NCI-H1930 (cell line): ENCODE measurements around the gene PI4K2B.
"Not testable (repeated sequence)": the region's sequence is repeated elsewhere in the genome, so short reads cannot be mapped to it uniquely, and the experiment has no call there.

ENCODE experiments used
- DNase-seq, 2 experiments: peaks; one replicate each; lab custom pipeline; 2025; lab: John Stamatoyannopoulos, UW

PI4K2B gene

DNA sequence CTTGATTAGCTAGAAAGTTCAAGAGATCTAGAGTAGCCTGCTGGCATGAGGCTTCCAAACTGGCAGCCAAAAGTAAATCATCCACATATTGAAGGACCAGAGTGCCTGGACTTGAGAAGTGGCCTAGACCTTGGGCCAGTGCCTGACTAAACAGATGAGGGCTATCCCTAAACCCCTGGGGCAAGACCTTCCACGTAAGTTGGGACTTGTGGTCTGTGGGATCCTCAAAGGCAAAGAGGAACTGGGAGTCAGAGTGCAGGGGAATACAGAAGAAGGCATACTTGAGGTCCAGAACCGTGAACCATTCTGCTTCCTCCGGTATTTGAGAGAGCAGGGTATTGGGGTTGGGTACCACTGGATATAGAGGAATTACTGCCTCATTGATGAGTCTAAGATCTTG lies 8.4 kb downstream of the PI4K2B start:
- DNase-seq, result not testable (repeated sequence)

DNA sequence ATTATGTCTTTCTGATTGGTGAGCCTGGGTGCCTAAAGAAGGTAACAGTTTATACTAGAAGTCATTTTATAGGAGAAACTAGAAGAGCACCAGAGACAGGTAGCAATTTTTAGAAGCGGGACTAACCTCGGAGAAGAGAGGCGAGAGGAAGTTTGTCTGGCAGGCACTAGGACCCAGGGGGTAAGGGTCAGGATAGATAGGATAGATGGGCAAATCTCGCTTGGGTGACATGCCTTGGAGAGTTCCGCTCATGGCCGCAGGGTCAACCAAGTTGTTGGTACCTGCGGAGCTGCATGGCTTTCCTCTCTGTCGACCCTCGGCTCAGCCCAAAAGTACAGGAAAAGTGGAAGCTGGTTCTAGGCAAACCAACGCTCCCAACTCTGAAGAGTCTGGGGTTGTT lies 11.3 kb downstream of the PI4K2B start:
- no peak for DNase-seq

- no peak for DNase-seq
These were observed 13.1 kb downstream of the PI4K2B start for GRCh38 chr4:25246680-25247611.

DNA sequence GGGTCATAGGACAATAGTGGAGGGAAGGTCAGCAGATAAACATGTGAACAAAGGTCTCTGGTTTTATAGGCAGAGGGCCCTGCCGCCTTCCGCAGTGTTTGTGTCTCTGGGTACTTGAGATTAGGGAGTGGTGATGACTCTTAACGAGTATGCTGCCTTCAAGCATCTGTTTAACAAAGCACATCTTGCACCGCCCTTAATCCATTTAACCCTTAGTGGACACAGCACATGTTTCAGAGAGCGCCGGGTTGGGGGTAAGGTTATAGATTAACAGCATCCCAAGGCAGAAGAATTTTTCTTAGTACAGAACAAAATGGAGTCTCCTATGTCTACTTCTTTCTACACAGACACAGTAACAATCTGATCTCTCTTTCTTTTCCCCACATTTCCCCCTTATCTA lies 15.0 kb downstream of the PI4K2B start:
- DNase-seq, result not testable (repeated sequence)

DNA sequence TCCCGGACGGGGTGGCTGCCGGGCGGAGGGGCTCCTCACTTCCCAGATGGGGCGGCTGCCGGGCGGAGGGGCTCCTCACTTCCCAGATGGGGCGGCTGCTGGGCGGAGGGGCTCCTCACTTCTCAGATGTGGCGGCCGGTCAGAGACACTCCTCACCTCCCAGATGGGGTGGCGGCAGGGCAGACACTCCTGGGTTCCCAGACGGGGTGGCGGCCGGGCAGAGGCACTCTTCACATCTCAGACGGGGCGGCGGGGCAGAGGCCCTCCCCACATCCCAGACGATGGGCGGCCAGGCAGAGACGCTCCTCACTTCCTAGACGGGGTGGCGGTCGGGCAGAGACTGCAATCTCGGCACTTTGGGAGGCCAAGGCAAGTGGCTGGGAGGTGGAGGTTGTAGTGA lies 15.7 kb downstream of the PI4K2B start:
- not testable (repeated sequence) for DNase-seq

DNA sequence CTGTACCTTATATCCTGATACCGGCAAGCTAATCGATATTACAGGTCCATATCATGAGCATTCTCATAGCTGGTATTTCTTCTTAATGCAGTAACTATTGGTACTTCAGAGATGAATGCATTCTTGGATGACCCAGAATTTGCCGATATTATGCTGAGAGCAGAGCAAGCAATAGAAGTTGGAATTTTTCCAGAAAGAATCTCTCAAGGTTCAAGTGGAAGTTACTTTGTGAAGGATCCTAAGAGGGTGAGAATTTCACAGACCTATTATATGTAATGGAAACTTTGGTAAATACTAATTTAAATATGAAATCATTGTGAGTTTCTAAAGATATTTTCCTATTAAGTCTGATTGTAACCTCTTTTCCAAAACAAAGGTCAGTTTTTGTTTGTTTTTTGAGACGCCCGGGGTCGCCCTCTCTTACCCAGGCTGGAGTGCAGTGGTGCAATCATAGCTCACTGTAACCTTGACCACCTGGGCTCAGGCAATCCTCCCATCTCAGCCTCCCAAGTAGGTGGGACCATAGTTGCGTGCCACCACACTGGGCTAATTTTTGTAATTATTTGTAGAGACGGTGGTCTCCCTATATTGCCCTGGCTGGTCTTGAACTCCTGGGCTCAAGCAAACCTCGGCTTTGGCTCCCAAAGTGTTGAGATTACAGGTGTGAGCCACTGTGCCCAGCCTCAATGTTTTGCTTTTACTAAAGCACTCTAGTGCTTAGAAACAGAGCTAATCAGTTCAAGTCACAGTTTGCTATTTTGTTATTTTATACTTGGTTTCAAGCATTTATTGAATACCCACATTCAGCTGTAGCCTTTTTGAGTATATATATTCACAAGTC lies 18.6 kb downstream of the PI4K2B start:
- no peak for DNase-seq

GRCh38 chr4:25253071-25253445 lies 19.2 kb downstream of the PI4K2B start:
- no peak for DNase-seq

DNA sequence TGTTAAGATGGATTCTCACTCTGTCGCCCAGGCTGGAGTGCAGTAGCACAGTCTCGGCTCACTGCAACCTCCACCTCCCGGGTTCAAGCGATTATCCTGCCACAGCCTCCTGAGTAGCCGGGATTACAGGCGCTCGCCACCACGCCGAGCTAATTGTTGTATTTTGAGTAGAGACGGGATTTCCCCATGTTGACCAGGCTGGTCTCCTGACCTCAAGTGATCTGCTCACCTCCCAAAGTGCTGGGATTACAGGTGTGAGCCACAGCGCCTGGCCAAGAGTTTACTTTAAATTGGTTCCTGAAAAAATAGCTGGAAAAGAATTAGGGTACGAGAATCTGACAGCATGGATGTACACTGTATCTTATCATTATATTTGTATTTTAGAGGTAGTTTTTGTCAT lies 20.0 kb downstream of the PI4K2B start:
- DNase-seq, result not testable (repeated sequence)

- DNase-seq, result no peak
These were observed 25.2 kb downstream of the PI4K2B start for GRCh38 chr4:25258980-25259578.

DNA sequence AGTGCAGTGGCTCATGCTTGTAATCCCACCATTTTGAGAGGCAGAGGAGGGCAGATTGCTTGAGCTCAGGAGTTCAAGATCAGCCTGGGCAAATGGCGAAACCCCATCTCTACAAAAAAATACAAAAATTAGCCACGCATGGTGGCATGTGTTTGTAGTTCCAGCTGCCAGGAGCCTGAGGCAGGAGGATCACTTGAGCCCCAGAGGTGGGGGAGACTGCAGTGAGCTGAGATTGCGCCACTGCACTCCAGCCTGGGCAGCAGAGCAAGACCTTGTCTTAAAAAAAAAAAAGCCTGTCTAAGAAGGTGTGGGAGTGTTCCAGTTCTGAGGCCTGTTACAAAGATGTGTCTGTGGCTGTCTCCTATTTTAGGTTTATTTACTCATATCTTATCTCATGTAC lies 38.0 kb downstream of the PI4K2B start:
- no peak for DNase-seq

GRCh38 chr4:25280210-25280609 lies 46.4 kb downstream of the PI4K2B start:
- DNase-seq, result no peak

GRCh38 chr4:25283948-25284347 lies 50.1 kb downstream of the PI4K2B start:
- no peak for DNase-seq

DNA sequence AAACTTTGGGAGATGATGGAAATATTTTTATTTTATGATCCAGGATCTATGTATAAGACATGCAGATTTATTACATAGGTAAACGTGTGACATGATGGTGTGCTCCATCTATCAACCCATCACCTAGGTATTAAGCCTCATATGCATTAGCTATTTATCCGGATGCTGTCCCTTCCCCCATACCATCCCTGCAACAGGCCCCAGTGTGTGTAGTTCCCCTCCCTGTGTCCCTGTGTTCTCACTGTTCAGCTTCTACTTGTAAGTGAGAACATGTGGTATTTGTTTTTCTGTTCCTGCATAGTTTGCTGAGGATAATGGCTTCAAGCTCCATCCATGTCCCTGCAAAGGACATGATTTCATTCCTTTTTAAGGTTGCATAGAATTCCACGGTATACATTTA lies 50.6 kb downstream of the PI4K2B start:
- DNase-seq, result no peak

DNA sequence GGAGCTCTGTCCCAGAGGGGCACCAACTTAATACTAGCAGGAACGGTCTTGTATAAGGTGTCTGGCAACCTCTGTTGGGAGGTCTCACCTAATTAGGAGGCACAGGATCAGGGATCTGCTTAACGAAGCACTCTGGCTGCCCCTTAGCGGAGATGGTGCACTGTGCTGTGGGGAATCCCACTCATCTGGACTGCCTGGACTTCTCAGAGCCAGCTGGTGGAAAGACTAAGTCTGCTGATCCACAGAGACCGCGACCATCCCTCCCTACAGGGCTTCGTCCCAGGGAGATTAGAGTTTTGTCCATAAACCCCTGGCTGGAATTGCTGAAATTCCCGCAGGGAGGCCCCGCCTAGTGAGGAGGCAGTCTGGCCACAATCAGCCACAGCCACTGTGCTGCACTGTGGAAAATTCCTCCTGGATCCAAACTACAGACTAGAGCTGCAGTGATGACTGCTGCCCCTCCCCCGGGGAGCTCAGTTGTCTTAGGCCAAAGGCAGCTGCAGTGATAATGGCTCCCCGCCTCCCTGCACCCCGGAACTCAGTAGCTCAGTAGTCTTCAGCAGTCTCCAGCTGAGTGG lies 56.7 kb downstream of the PI4K2B start:
- no peak for DNase-seq

GRCh38 chr4:25291158-25291733 lies 57.4 kb downstream of the PI4K2B start:
- DNase-seq, result no peak

GRCh38 chr4:25297528-25298242 lies 63.9 kb downstream of the PI4K2B start:
- DNase-seq, result no peak

DNA sequence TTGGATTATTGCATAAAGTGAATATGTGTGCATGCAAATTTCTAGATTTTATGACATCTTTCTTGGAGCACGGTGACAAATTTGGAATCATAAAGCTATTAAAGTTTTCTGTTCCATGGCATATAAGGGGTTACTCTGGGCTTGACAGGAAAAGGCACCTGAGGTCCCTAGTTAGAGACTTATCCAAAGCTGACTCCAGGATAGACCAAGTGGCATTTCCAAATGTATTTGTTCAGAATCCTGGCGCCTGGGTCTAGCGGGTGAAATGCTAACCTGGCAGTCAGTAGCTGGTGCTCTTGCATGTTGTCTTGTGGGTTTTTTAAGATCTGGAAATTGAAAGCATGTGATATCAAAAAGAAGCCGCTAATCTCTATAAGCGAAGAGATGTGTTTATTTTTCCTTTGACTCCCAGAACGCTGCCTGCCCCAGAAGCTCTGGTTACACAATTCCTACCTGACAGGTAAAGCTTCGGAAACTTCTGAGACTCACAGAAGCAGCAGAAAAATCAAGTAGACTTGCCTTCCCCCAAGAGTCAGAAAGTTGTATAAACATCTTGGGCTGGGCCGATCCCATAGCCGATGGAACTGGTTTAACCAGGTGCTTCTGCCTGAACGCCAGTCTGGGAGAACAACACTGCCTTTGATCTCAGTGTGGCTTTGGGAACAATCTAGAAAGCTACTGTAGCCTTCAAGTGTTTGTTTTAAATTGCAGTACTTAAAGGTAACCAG lies 65.8 kb downstream of the PI4K2B start:
- DNase-seq, result no peak

GRCh38 chr4:25301471-25301870 lies 67.6 kb downstream of the PI4K2B start:
- DNase-seq, result no peak

GRCh38 chr4:25302626-25303025 lies 68.8 kb downstream of the PI4K2B start:
- DNase-seq, result no peak

GRCh38 chr4:25303578-25303977 lies 69.7 kb downstream of the PI4K2B start:
- DNase-seq, result no peak
